Measurements from ENCODE around the gene LRMDA.

The LRMDA gene

DNA sequence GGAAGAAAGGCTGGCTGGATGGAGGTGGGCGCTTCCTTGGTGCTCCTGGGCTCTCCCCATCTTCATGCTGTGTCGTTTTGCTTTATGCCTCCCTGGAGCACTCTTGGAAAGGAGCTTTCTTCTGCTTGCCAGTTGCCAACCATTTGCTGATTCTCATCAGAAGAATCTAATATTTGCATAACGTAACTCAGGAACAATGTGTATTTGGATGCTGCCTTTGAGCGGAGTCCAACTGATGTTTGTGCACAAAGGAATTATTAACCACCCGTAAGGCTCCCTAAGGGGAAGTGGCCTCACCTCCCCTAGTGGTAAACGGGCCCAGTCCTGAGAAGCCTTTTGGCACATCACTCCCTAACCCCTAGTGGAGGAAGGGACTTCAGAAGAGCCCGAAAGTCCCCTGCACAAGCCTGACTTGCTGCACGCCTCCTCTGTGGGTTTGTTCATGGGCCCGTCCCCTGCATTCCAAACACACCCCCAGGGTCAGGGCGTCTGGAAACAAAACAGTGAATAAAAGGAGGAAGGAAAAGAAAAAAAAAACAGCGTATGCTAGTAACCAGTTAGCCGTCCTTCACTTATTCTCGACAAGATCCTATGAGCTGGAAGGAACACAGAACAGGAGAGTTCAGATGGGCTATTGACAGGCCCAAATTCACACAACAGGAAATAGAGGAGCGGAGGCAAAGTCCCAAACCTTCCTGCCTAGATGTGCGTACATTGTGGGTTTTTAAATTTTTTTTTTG is 602.2 kb downstream of the LRMDA start:
- in situ Hi-C loops (cut with MboI; ENCODE audit: low sequenced_read_pairs), result no loop called here

GRCh38 chr10:76034353-76035205 is 603.2 kb downstream of the LRMDA start:
- in situ Hi-C loops (cut with MboI; ENCODE audit: low sequenced_read_pairs), result no loop called here

DNA sequence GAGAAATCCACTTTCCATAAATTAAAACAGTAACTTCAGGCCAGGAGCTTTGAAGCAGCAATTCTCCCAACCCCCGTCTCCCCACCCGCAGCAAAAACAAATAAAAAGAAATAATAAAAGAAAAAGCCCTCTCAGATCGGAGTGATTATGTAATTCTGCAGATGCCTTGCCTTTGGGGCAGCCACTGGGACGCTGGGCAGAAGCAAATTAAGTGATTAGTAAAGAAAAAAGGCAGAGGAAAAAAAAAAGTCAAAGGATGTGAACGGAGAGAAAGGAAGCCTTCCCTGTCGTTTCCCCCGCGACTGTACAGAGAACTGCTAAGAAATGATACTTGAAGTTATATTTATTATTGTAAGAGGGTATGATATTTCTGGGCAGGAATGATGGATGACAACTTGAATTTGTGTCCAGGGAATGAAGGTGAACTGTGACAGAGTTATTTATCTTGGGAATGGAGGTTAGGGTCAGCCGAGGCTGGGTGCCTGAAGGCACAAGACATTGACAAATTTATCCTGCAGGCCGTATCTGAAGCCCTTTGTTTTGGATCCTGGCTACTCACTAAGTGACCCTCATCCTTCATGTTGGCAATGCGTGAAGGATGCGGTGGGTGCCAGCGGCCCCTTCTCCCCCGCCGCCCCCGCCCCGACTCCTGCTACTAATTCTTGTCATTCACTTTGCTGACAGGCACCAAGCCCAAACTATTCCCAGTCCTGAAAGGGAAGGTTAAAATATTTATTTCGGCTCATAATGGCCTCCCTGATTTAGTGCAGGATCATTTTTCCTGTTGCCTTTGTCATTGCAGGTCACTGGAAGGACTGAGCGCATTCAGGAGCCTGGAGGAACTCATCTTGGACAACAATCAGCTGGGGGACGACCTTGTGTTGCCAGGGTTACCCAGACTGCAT is 604.0 kb downstream of the LRMDA start:
- in situ Hi-C loops (cut with MboI; ENCODE audit: low sequenced_read_pairs), result no loop called here

GRCh38 chr10:76036111-76036940 is 604.9 kb downstream of the LRMDA start:
- in situ Hi-C loops (cut with MboI; ENCODE audit: low sequenced_read_pairs), result no loop called here

GRCh38 chr10:76036962-76037361 is 605.5 kb downstream of the LRMDA start:
- in situ Hi-C loops (cut with MboI; ENCODE audit: low sequenced_read_pairs), result no loop called here

- in situ Hi-C loops (cut with MboI; ENCODE audit: low sequenced_read_pairs), result no loop called here
Measured at GRCh38 chr10:76037531-76038155, 606.2 kb downstream of the LRMDA start.

DNA sequence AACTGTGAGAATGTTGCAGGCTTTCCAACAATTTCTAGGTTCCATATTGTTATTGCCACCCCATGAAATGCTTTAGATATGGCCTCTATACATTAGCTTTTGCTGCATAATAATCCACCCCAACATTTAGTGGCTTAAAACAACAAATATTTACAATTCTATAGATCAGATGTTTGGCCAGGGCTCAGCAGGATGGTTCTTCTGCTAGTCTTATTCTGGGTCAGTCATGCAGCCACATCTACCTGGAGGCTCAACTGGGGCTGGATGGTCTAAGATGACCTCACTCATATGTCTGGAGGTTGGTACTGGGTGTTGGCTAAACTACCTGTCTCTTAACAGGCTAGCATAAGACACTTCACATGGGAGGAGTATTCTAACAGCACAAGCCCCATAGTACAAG is 607.3 kb downstream of the LRMDA start:
- in situ Hi-C loops (cut with MboI; ENCODE audit: low sequenced_read_pairs), result no loop called here

DNA sequence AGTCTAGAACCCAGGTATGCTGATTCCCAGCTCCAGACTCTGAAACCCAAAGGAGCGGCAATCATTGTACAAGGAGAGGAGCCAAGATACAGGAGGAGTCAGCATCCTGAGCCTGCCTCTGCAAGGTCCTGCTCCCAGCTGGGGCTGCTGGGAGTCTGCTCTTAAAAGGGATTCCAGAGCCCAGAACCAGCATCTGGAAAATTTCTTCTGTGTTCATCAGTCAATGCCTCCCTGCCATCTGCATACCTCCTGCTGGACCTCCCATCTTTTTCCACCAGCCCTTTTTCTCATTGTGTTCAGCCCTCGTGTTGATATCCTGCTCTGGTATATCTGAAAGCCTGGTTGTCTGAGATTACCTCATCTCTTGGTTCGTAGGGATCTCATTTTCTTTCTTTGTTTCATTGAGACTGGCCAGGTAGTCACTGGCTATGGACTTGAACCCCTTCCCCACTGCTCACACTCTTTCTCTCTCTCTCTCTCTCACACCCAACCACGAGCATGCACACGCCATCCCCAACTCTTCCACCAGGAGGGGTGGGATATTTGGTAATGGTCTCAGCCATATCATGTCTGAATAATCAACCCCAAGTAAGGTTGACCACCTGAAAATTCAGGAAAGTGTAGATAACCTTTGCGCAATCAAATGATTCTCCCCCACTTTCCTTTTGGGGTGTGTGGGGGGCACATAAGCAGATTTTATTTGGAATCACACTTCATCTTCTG is 608.8 kb downstream of the LRMDA start:
- in situ Hi-C loops (cut with MboI; ENCODE audit: low sequenced_read_pairs), result no loop called here

DNA sequence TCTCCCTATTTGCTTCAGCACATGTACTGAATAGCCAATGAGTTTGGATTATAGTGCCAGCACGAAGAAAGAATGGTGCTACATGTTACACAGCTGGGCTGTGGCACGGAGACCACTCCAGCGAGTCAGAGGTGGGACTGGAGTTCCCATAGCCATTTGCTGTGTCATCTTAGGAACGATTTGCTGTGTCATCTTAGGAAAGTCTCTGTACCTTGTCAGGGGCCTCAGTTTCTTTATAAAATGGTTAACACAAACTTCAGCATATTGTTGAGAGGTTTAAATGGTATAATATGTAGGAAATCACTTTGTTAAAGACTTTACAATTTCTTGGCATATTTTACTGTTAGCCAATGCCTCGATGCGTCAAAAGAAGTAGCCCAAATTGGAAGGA is 609.4 kb downstream of the LRMDA start:
- in situ Hi-C loops (cut with MboI; ENCODE audit: low sequenced_read_pairs), result no loop called here

DNA sequence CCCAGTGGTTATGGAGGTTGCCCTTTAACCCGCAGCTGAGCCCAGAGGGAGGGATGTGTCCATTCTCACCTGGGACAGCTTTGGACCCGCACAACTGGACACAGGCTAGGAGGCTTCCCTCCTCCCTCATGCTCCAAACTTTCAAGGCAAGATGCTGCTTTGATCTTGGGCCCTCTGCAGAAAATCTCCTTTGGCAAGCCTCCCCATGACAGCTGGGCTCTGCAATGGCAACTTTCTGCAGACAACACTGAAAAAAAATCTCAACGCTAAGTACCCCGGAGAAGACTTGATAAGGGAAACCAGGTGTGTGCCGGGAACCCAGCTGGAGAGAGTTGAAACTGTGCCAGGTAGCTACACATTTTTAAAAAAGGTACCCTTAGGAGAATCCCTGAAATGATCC is 610.1 kb downstream of the LRMDA start:
- in situ Hi-C loops (cut with MboI; ENCODE audit: low sequenced_read_pairs), result no loop called here

GRCh38 chr10:76043261-76043660 is 611.8 kb downstream of the LRMDA start:
- in situ Hi-C loops (cut with MboI; ENCODE audit: low sequenced_read_pairs), result no loop called here

- in situ Hi-C loops (cut with MboI; ENCODE audit: low sequenced_read_pairs), result no loop called here
Measured at GRCh38 chr10:76044751-76045150, 613.3 kb downstream of the LRMDA start.

GRCh38 chr10:76045174-76045573 is 613.8 kb downstream of the LRMDA start:
- in situ Hi-C loops (cut with MboI; ENCODE audit: low sequenced_read_pairs), result no loop called here

DNA sequence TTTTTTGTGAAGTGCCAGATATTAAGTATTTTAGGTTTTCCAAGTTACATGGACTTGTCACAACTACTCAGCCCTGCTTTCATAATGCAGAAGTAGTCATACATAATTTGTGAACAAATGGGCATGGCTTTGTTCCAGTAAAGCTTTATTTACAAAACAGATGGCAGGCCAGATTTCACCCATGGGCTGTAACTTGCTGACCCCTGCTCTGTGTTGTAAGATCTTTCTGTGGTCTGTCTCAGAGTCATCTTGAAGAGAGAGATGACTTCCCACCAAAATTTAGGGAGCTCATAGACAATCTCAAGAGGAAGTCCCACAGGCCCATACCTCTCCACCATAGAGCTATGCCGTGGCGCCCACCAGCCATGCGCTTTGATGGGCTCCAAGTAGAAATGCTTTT is 616.1 kb downstream of the LRMDA start:
- in situ Hi-C loops (cut with MboI; ENCODE audit: low sequenced_read_pairs), result no loop called here

- in situ Hi-C loops (cut with MboI; ENCODE audit: low sequenced_read_pairs), result no loop called here
Measured at GRCh38 chr10:76049581-76050290, 618.3 kb downstream of the LRMDA start.

- in situ Hi-C loops (cut with MboI; ENCODE audit: low sequenced_read_pairs), result no loop called here
Measured at GRCh38 chr10:76050291-76050625, 618.8 kb downstream of the LRMDA start.

- in situ Hi-C loops (cut with MboI; ENCODE audit: low sequenced_read_pairs), result no loop called here
Measured at GRCh38 chr10:76051007-76051936, 619.8 kb downstream of the LRMDA start.

Measured in hTERT RPE-1 (cell line).